HG02623 (cell line): ENCODE results near the gene MAP4K4.

Experiments
- ATAC-seq: cut with Tn5 transposase; IDR thresholded peaks from one replicate; pipeline ENCODE4 v1.9.1; 2021; ENCODE audit warnings: moderate library complexity; ENCODE audit not compliant: unreplicated experiment

The MAP4K4 gene

DNA sequence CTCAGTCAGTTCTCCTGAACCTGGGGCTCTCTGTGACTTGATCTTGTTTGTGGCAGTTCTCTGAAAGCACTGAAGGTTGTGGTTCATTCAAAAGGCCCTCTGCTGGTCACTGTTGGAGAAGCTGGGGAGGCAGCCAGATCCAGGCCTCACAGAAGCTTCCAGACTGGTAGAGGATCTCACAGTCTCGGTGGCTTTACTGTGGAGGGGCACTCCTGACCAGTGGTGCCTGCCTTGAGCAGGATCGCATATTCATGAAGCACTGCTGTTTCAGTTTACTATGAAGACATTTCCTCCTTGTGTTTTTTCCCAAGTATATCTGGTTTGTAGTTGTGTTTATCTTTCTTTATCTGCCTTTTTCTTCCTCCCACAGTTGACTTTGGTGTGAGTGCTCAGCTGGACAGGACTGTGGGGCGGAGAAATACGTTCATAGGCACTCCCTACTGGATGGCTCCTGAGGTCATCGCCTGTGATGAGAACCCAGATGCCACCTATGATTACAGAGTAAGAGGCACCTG lies 133.9 kb downstream of the MAP4K4 start:
- ATAC-seq, result peak; percentile 60

DNA sequence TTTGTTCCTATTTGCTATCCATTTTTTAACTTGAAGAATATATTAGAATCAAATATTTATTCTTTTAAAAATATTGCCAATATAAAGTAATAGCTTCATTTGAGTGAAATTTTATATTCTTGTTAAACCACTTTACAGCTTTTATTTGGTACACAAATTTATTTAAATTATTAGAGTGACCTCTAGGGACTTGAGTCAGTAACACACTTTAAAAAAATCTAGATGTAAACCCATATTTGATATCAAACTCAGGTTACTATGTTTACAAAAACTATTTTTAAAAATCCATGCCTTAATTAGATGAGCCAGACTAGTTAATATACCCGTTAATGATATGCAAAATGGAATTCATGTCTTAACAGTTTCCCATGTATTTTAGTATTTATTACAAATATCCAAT lies 134.6 kb downstream of the MAP4K4 start:
- ATAC-seq, result no peak

GRCh38 chr2:101833890-101834523 lies 136.5 kb downstream of the MAP4K4 start:
- no peak for ATAC-seq

- no peak for ATAC-seq
Measured at GRCh38 chr2:101837354-101837753, 139.8 kb downstream of the MAP4K4 start.

DNA sequence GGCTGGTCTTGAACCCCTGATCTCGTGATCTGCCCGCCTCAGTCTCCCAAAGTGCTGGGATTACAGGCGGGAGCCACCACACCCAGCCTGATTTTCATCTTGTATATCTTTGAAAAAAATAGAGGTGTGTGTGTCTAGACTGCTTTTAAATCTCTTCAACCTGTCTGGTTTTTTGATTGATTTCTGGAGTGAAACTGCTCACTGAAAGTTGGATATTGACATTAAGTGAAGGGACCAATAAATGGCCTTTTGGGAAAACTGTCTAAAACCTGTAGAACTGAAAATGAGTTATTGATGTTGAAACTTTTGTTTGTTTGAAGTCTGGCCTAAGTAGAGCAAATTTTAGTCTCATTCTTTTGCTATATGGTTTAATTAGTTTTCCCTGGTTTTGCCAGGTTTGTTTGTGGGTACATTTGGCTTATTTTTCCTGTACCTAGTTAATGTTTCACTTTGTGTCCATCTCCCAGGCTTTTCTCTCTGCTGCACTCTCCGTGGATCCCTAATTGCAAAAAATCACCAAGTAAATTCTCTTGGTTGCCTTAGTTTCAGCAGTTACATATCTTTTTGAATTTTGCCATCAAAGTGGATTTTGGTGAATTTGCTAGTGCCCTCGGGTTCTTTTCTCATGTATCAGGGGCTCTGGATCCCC lies 144.3 kb downstream of the MAP4K4 start:
- no peak for ATAC-seq

DNA sequence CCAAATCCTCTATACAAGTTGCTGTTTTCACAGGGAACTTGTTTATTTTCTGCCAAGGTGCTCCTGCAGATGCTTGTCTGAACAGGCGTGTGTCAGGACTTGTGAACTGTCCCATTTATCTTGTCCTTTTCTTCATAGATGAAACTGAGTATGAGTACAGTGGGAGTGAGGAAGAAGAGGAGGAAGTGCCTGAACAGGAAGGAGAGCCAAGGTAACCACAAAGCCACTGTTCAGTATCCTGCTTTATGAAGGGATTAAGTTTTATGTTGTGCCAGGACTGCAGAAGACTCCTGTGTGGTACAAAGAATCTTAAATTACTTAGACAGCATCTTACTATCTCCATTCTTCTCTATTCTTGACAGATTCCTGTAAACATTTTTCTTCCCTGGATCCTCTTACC lies 145.0 kb downstream of the MAP4K4 start:
- ATAC-seq, result no peak

DNA sequence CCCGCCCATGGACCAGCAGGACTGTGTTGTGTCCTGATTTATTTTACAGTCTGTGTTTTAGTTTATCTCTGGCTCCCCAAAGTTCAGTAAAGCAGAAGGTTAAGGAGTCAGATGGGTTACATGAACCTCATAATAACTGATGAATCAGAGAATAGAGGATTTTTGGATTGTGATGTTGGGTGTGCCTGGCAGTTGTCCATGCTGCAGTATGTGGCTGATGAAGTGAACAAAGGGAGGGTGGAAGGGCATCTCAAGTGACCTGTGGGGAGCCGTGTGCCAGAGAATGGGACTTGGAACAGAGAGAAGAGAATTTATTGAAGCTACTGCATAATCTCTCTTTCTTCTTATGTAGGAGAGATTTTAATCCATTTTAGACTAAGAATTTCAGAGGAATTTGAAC lies 145.5 kb downstream of the MAP4K4 start:
- no peak for ATAC-seq

DNA sequence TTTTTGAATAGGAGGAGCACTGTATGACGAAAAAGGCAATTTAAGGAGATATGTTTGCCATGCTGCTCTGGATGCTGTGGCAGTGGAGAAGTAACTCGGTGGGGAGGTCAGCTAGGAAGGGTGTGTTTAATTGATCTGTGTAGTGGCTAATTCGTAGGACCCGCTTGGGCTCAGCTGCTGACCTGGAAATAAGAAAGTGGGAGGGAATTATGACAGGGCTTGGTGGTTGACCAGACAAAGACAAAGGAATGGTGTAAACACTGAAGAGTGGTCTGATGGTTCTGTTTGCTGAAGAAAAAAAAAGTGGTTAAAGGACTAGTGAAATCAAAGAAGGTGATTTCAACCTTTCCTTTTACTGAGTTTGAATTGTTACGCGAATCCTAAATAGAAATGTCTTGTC lies 146.0 kb downstream of the MAP4K4 start:
- no peak for ATAC-seq

GRCh38 chr2:101844055-101844635 lies 146.6 kb downstream of the MAP4K4 start:
- ATAC-seq, result no peak

DNA sequence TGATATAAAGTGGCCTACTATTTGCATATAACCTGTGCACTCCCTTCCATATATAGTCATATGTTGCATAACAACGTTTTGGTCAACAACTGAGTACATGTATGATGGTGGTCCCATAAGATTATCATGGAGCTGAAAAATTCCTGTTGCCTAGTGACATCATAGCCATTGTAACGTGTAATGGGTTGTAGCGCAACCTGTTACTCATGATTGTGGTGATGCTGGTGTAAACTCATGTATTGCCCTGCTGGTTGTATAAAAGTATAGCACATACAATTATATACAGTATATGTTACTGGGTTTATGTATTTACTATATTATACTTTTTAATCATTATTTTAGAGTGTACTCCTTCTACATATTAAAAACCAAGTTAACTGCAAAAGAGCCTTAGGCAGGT lies 149.5 kb downstream of the MAP4K4 start:
- no peak for ATAC-seq

GRCh38 chr2:101847661-101848339 lies 150.3 kb downstream of the MAP4K4 start:
- no peak for ATAC-seq

GRCh38 chr2:101848769-101849410 lies 151.4 kb downstream of the MAP4K4 start:
- no peak for ATAC-seq

GRCh38 chr2:101850450-101850849 lies 152.9 kb downstream of the MAP4K4 start:
- ATAC-seq, result no peak

DNA sequence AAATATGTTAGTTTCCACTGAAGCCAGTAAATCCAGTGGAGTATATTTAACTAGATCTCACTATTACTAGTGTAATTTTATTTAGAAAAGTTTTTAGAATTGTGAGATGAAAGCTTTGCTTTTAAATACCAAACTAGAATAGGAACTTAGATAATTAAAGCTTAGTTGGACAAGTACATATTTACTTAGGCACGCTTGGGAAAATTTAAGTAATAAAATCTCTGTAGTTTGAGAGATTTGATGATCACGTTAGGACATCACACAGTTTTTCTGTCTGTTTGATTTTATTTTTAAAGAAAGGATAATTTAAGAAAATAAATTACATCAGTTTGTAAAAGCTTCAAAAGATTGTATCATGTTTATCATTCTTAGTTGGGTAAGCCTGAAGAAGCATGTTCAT lies 153.5 kb downstream of the MAP4K4 start:
- ATAC-seq, result no peak

GRCh38 chr2:101852824-101853223 lies 155.3 kb downstream of the MAP4K4 start:
- no peak for ATAC-seq

GRCh38 chr2:101854877-101855276 lies 157.4 kb downstream of the MAP4K4 start:
- ATAC-seq, result no peak

GRCh38 chr2:101855776-101856175 lies 158.3 kb downstream of the MAP4K4 start:
- no peak for ATAC-seq

DNA sequence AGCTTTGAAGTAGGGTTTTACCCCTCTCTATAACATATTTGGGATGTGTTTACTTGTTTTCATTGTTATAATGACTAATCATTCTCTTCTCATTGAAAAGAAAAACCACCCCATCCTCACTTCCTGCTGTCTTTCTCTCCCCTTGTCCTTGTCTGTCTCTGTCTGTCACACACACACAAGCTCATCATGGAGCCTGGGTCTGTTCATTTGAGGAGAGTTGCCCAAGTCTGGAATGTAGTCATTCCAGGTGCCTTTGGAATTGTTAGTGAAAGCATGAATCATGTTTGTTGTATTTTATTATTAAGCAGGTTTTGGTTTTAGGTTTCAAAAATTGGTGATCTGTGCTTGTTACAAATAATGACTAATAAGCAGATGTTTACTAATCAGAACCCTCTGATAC lies 160.7 kb downstream of the MAP4K4 start:
- ATAC-seq, result no peak

GRCh38 chr2:101858910-101859309 lies 161.4 kb downstream of the MAP4K4 start:
- no peak for ATAC-seq

GRCh38 chr2:101859604-101860003 lies 162.1 kb downstream of the MAP4K4 start:
- ATAC-seq, result no peak

DNA sequence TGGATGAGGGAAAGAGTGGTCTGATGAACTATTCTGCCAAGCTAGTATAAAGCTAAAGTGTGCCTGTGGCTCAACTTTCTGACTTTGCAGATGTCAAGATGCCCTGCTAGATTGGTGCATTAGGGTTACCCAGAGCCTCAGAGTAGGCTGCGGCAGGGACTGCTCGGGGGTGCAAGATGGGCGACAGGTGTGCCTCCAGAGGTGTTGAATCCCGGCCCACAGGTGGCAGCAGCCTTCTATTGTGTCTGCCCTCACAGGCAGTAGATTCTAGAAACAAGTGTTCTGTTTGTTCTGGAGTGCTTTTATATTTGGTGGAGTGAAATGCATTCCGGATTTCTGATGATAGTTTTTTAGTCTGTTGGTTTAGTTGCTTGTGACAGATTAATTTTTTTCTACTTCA lies 162.7 kb downstream of the MAP4K4 start:
- no peak for ATAC-seq
